ENCODE data around the gene TECPR2.
A peak's percentile ranks its signal among the peaks of the same experiment; 100 is the strongest.

TECPR2 gene

GRCh38 chr14:102496958-102497744 lies 134.4 kb downstream of the TECPR2 start (continued):
- TF ChIP-seq, protein P1, sequence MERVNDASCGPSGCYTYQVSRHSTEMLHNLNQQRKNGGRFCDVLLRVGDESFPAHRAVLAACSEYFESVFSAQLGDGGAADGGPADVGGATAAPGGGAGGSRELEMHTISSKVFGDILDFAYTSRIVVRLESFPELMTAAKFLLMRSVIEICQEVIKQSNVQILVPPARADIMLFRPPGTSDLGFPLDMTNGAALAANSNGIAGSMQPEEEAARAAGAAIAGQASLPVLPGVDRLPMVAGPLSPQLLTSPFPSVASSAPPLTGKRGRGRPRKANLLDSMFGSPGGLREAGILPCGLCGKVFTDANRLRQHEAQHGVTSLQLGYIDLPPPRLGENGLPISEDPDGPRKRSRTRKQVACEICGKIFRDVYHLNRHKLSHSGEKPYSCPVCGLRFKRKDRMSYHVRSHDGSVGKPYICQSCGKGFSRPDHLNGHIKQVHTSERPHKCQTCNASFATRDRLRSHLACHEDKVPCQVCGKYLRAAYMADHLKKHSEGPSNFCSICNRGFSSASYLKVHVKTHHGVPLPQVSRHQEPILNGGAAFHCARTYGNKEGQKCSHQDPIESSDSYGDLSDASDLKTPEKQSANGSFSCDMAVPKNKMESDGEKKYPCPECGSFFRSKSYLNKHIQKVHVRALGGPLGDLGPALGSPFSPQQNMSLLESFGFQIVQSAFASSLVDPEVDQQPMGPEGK (CRISPR knock-in tag; IDR thresholded peaks at IDR 0.05; ENCODE audit: borderline replicate concordance) = no peak
- TF ChIP-seq TSHZ2 (CRISPR knock-in tag; IDR thresholded peaks at IDR 0.05) = no peak
- TF ChIP-seq ZFP3 (CRISPR knock-in tag; IDR thresholded peaks at IDR 0.05) = no peak

DNA sequence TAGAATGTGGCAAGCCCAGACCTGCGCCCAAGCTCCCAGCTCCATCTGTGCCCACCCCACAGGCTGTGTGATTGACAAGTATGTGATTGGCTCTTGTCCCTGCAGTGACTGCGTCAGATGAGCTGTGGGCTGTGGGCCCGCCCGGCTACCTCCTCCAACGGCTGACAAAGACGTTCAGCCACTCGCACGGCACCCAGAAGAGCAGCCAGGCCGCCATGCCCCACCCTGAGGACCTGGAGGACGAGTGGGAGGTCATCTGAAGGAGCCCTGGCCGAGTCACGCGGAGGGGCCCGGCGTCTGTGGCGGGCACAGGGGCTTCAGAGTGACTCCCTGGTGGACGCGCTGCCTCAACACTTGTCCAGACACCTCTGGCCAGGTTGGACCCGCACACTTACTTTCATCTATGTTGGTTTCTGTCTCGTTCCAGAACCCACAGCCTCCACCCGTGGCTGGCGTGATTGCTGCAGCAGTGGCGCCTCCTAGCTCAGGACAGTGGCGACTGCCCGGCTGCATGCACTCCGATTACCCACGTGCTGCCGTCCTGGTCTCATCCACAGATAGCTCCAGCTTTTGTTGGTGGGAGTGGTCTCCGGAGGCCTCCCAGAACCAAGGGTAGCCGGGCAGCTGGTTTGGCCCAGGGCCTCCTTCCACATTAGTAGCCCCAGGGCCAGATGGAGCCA lies 135.4 kb downstream of the TECPR2 start:
- TF ChIP-seq ZFP30 (CRISPR knock-in tag; IDR thresholded peaks at IDR 0.05) (no peak), ESRRG (CRISPR knock-in tag; IDR thresholded peaks at IDR 0.05) (no peak), PPARA (CRISPR knock-in tag; IDR thresholded peaks at IDR 0.05; ENCODE audit: borderline replicate concordance) (no peak), ZC3H10 (CRISPR knock-in tag; IDR thresholded peaks at IDR 0.05) (no peak), SNAI2 (CRISPR knock-in tag; IDR thresholded peaks at IDR 0.05) (no peak), ZFP3 (CRISPR knock-in tag; IDR thresholded peaks at IDR 0.05) (no peak), OSR1 (CRISPR knock-in tag; IDR thresholded peaks at IDR 0.05) (no peak), ZNF70 (CRISPR knock-in tag; IDR thresholded peaks at IDR 0.05) (no peak), POU6F1 (CRISPR knock-in tag; IDR thresholded peaks at IDR 0.05; ENCODE audit: borderline replicate concordance, low read depth) (no peak), ARNTL (CRISPR knock-in tag; IDR thresholded peaks at IDR 0.05; ENCODE audit: borderline replicate concordance, low read depth) (no peak), TCF4 (CRISPR knock-in tag; IDR thresholded peaks at IDR 0.05; ENCODE audit: borderline replicate concordance) (no peak)
- TF ChIP-seq, protein P2, sequence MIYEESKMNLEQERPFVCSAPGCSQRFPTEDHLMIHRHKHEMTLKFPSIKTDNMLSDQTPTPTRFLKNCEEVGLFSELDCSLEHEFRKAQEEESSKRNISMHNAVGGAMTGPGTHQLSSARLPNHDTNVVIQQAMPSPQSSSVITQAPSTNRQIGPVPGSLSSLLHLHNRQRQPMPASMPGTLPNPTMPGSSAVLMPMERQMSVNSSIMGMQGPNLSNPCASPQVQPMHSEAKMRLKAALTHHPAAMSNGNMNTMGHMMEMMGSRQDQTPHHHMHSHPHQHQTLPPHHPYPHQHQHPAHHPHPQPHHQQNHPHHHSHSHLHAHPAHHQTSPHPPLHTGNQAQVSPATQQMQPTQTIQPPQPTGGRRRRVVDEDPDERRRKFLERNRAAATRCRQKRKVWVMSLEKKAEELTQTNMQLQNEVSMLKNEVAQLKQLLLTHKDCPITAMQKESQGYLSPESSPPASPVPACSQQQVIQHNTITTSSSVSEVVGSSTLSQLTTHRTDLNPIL (CRISPR knock-in tag; IDR thresholded peaks at IDR 0.05; ENCODE audit: low read depth) = no peak
- TF ChIP-seq, protein P1 (CRISPR knock-in tag; IDR thresholded peaks at IDR 0.05; ENCODE audit: borderline replicate concordance) = no peak
- peak; percentile 52 for ATAC-seq

GRCh38 chr14:102498678-102499265 lies 136.0 kb downstream of the TECPR2 start:
- ATAC-seq = no peak
- no peak for TF ChIP-seq BACH2 (CRISPR knock-in tag; IDR thresholded peaks at IDR 0.05; ENCODE audit: borderline replicate concordance)
- no peak for TF ChIP-seq ZC3H10 (CRISPR knock-in tag; IDR thresholded peaks at IDR 0.05)
- no peak for TF ChIP-seq ARNTL (CRISPR knock-in tag; IDR thresholded peaks at IDR 0.05; ENCODE audit: borderline replicate concordance, low read depth)
- TF ChIP-seq CSDC2 (CRISPR knock-in tag; IDR thresholded peaks at IDR 0.05) = no peak
- no peak for TF ChIP-seq ZNF565 (CRISPR knock-in tag; conservative IDR thresholded peaks at IDR 0.05; ENCODE audit: low read depth)
- no peak for TF ChIP-seq ZFP3 (CRISPR knock-in tag; IDR thresholded peaks at IDR 0.05)
- TF ChIP-seq SNAI2 (CRISPR knock-in tag; IDR thresholded peaks at IDR 0.05) = no peak
- TF ChIP-seq POU6F1 (CRISPR knock-in tag; IDR thresholded peaks at IDR 0.05; ENCODE audit: borderline replicate concordance, low read depth) = no peak
- TF ChIP-seq TCF4 (CRISPR knock-in tag; IDR thresholded peaks at IDR 0.05; ENCODE audit: borderline replicate concordance) = no peak
- TF ChIP-seq, protein P2 (CRISPR knock-in tag; IDR thresholded peaks at IDR 0.05; ENCODE audit: low read depth) = no peak
- TF ChIP-seq ZNF70 (CRISPR knock-in tag; IDR thresholded peaks at IDR 0.05) = no peak
- TF ChIP-seq ESRRG (CRISPR knock-in tag; IDR thresholded peaks at IDR 0.05) = no peak
- TF ChIP-seq TSHZ2 (CRISPR knock-in tag; IDR thresholded peaks at IDR 0.05) = no peak

Measured in SK-N-SH treated with all-trans-retinoic acid at 6 μM for 48 hours (cell line).